T47D (cell line): ENCODE measurements around the gene ASTN2.

Experiments
- DNase-seq, 2 experiments: peaks; one replicate each; pipeline versions ENCODE4 v3.0.0 to v3.0.0-alpha.2; 2011 to 2012; ENCODE audit warnings: low read depth in 1 of 2, low spot score in 1 of 2
- JUND ChIP-seq: IDR thresholded peaks from 2 replicates; pipeline ENCODE4 v1.6.1; 2012; ENCODE audit warnings: low read depth
- in situ Hi-C: cut with HindIII; loops from 2 replicates; pipeline ENCODE4 v1.10.0; 2016; ENCODE audit warnings: low sequenced_read_pairs, low pct_unique_long_range_greater_than_20kb

The ASTN2 gene

GRCh38 chr9:116800885-116801284 is 614.0 kb downstream of the ASTN2 start:
- no peak for TF ChIP-seq JUND
- DNase-seq: no peak
- in situ Hi-C loops: no loop called here

- in situ Hi-C loops: no loop called here
- no peak for TF ChIP-seq JUND
- DNase-seq: no peak
Measured at GRCh38 chr9:116800074-116800473, 614.8 kb downstream of the ASTN2 start.

- DNase-seq: no peak
- no peak for TF ChIP-seq JUND
- in situ Hi-C loops: no loop called here
Measured at GRCh38 chr9:116798521-116798920, 616.3 kb downstream of the ASTN2 start.

- in situ Hi-C loops: no loop called here
- no peak for TF ChIP-seq JUND
- DNase-seq: no peak
Measured at GRCh38 chr9:116797276-116797675, 617.6 kb downstream of the ASTN2 start.

- no peak for TF ChIP-seq JUND
- DNase-seq: no peak
- in situ Hi-C loops: no loop called here
Measured at GRCh38 chr9:116796669-116797068, 618.2 kb downstream of the ASTN2 start.

GRCh38 chr9:116795821-116796220 is 619.0 kb downstream of the ASTN2 start:
- in situ Hi-C loops: no loop called here
- DNase-seq: no peak
- no peak for TF ChIP-seq JUND

GRCh38 chr9:116792271-116792670 is 622.6 kb downstream of the ASTN2 start:
- DNase-seq: no peak
- no peak for TF ChIP-seq JUND
- in situ Hi-C loops: no loop called here

- TF ChIP-seq JUND: no peak
- no peak for DNase-seq
- in situ Hi-C loops: no loop called here
Measured at GRCh38 chr9:116791326-116791725, 623.5 kb downstream of the ASTN2 start.

GRCh38 chr9:116789081-116789480 is 625.8 kb downstream of the ASTN2 start:
- TF ChIP-seq JUND: no peak
- DNase-seq: no peak
- in situ Hi-C loops: no loop called here

GRCh38 chr9:116786737-116787136 is 628.1 kb downstream of the ASTN2 start:
- in situ Hi-C loops: no loop called here
- no peak for TF ChIP-seq JUND
- no peak for DNase-seq

- TF ChIP-seq JUND: no peak
- in situ Hi-C loops: no loop called here
- DNase-seq: no peak
Measured at GRCh38 chr9:116777116-116777515, 637.7 kb downstream of the ASTN2 start.

GRCh38 chr9:116774421-116775180 is 640.3 kb downstream of the ASTN2 start:
- no peak for TF ChIP-seq JUND
- in situ Hi-C loops: no loop called here
- no peak for DNase-seq

GRCh38 chr9:116767219-116767618 is 647.6 kb downstream of the ASTN2 start:
- no peak for DNase-seq
- in situ Hi-C loops: no loop called here
- TF ChIP-seq JUND: no peak

GRCh38 chr9:116765011-116765410 is 649.8 kb downstream of the ASTN2 start:
- no peak for DNase-seq
- no peak for TF ChIP-seq JUND
- in situ Hi-C loops: no loop called here
